T-helper 1 cell (primary cell): Measurements from ENCODE around the gene HMG20B.
A peak's percentile ranks its signal among the peaks of the same experiment; 100 is the strongest.

Source experiments
- DNase-seq, 5 donors: peaks; one replicate each; pipeline ENCODE4 v3.0.0-alpha.2; 2012 to 2020

HMG20B gene

DNA sequence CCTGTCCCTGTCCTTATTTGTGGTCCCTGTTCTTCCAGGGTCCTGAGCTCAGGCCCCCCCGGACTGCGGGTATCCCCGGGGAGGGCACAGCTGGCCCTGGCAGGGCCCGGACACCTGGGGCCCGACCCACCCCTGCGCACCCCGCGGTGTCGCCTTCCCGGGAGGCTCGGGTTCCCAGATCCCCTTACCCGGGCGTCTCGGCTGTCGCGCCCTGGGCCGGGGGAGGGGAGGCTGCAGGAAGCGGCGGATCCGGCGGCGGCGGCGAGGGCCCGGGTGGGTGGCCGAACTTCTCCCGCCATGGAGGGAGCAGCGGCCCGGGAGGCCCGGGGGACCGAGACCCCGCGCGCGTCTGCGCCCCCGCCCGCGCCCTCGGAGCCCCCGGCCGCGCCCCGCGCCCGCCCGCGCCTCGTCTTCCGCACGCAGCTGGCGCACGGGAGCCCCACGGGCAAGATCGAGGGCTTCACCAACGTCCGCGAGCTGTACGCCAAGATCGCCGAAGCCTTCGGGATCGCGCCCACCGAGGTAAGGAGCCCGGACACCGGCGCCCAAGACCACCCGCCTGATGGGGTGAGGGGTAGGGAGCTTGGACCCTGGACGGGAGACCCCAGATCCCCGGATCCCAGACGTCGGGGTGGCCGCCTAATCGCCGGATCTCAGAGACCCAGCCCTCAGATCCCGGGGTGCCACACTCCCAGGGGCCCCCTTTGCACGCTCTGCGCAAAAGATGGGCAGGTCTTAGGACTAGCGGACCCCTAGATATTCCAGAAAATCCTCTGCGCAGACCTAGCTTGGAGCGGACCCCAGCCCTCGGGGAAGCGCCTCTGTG lies 12.8 kb downstream of the HMG20B start, which contains the start of gene GIPC3:
GIPC3 (plus strand) TSS at position 178 of the 826 bp plus-strand sequence; CDS start at position 298, 120 bp downstream.
- no peak for DNase-seq

DNA sequence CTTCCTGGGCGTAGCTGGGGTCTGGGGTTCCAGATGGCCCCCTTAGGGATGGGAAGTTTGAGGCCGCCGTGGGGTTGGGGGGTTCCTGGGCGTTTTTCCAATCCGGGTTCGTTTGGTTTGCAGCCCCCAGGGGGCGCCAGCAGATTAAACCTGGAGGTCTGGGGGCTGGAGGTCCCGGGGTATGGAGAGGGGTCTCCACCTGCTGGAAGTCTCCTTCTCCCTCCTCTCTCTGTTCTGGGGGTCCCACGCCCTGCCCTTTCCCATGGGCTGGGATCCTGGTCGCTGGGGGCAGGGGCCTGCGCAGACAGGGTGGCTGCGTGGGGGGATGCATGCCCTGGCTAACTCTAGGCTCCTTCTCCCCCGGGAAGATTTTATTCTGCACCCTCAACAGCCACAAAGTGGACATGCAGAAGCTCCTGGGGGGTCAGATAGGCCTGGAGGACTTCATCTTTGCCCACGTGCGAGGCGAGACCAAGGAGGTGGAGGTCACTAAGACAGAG lies 13.4 kb downstream of the HMG20B start:
- DNase-seq: peak in 1 of 5 donors; percentile 23

DNA sequence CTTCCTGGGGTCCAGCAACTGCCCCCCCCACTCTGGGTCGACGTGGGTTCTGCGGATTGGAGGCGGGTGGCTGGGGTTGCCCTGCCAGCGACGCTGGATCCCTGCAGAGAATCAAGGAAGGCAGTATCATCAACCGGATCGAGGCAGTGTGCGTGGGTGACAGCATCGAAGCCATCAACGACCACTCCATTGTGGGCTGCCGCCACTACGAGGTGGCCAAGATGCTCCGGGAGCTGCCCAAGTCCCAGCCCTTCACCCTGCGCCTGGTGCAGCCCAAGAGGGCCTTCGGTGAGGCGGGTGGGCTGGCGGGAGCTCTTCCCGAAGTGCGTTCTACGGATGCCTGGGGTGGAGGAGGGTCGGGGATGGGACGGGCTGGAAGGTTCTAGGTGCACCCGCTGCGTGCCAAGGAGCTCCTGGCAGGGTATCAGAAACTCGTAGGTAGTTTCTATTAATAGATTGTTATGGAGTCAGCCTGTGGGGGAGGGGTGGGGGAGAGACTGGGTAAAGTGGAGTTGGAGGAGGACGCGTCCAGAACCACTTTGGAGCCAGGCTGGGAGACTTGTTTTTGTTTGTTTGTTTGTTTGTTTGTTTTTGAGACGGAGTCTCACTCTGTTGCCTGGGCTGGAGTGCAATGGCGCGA lies 14.1 kb downstream of the HMG20B start:
- DNase-seq: no peak

DNA sequence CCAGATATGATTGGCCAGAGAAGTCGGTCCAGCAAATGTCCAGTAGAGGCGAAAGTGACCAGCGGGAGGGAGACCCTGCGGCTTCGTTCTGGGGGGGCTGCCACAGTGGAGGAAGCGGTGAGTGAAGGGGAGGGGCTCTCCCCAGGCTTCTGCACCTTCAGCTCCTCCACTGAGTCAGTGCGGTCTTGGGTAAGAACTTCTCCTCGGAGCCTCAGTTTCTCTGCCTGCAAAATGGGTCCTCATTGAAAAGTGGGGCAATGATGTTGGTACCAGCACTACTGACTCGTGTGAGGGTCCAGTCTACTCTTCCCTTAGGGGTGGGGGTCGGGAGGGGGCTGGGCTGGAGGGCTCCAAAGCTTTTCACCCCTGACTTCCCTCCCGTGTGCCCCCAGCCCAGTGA lies 16.7 kb downstream of the HMG20B start:
- no peak for DNase-seq

DNA sequence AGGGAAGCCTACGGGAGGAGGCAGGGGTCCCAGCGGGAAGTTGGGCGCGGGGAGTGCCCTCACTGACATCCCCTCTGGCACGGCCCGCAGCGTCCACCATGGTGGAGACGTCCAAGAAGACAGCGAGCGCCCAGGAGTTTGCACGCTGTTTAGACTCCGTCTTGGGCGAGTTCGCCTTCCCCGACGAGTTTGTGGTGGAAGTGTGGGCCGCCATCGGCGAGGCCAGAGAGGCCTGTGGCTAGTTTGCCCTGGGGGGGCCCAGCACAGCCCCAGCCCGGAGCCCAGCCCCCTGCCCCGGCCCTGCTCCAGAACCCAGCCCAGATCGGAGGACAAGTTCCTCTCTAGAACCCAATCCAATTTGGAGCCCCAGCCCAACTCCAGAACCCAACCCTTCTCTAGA lies 17.2 kb downstream of the HMG20B start:
- DNase-seq: no peak

DNA sequence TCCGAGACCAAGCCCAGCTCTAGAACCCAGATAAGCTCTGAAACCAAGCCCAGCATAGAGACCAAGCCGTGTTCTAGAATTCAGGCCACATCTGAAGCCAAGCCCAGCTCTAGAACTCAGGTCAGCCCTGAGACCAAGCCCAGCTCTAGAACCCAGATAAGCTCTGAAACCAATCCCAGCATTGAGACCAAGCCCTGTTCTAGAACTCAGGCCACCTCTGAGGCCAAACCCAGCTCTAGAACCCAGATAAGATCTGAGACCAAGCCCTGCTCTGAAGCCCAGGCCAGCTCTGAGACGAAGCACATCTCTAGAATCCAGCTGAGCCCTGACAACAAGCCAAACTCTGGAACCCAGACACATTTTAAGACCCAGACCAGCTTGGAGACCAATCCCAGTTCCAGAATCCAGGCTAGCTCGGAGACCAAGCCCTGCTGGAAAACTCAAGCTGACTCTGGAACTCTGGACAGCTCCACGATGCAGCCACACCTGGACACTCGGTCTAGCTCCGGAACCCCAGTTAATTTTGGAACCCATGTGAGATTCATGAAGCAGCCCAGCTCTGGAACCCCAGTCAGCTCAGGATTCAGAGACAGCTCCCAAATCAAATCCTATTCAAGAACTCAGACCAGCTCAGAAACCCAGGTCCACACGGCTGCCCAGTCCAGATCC lies 18.4 kb downstream of the HMG20B start:
- no peak for DNase-seq

DNA sequence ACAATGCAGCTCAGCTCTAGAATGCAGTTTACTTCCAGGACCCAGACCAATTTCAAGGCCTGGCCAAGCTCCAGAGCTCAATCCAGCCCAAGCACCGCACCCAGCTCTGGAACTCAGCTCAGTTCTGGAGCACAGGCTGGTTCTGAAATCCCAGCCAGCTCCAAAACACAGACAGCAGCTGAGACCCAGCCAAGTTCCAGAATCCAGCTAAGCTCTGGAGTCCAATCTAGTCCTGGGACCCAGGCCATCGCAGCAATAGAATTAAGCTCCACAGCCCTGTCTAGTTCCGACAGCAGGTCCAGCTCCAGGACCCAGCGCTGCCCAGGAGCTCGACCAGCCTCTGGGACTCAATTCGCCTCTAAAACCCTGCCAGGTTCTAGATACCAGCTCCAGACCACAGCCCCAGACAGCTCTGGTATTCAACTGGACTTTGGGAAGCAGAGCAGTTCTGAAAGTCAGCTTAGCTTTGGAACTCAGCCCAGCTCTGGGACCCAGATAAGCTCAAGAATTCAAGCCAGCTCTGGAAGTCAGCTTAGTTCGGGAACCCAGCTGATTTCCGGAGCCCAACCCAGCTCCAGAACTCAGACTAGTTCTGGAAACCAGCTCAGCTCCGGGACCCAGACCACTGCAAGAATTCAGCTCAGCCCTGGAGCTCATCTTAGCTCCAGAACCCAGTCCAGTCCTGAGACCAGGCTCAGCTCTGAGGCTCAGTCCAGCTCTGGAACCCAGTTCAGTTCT lies 19.3 kb downstream of the HMG20B start:
- DNase-seq: no peak

DNA sequence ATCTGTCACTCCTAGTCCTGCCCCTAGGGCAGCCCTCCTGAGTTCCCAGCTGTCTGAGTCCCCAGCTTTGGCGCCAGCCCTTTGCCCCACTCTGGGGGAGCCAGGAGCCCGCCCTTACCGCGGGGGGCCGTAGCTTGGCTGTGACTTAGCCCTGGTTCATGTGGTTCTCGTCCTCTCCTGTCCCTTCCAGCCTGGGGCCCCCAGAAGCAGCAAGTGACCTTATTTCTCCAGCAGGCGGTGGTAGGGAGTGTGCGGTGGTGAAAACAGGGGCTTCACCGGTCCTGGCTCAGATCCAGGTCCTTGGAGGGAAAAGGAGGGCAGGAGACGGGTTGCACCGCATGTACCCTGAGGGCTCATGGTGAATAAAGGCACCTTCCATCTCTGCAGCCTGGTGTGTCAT lies 20.4 kb downstream of the HMG20B start:
- DNase-seq: no peak

DNA sequence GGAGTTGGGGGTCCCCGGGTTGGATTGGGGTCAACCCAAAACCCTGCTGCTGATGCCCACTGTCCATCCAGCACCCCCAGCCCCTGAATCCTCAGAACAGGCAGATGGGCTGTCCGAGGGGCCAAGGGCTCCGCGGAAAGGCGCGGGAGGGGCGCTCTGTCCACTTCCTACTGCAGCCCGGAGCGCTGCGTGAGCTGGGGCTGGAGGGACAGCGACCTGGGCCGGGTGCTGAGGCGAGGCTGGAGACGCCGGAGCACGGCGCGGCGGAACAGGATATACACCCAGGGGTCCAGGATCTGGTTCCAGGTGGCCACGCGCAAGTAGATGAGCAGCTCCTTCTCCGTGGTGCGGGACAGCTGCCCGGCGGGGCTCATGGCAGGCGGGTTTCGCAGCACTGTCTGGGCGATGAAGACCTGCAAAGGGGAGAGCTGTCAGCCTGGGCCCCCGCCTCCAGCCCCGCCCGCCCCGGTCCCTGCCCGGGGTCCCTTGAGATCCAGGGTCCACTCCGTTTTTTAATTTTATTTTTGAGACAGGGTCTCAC lies 22.8 kb downstream of the HMG20B start:
- no peak for DNase-seq

DNA sequence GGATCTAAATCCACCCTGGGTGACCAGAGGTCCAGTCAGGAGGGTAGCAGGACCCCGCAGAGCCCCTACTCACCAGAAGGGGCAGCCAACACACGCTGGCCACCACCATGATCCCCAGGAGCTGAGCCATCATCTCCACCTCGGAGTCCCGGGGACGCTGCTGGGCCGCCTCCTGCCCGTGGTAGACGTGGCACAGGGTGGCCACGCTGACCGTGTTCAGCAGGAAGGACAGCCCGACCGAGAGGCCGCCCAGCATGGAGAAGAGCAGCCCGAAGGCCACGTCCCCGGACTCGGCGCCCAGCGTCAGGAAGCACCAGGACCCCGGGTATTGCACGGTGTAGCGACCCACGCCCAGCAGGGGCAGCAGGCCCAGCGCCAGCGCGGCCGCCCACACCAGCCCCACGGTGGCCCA lies 27.0 kb downstream of the HMG20B start:
- no peak for DNase-seq

DNA sequence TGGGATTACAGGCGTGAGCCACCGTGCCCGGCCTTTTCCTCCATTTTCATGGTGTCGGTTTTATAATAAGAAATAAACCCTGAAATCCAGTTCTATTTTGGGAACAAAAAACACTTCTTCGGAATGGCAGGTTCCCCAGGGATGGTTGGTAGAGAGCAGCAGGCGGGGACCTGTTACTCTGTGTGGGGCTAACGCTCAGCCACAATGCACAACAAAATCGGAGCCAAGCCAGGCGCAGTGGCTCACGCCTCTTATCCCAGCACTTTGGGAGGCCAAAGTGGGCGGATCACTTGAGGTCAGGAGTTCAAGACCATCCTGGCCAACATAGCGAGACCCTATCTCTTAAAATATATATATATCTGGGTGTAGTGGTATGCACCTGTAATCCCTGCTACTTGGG lies 28.3 kb downstream of the HMG20B start:
- DNase-seq: no peak

DNA sequence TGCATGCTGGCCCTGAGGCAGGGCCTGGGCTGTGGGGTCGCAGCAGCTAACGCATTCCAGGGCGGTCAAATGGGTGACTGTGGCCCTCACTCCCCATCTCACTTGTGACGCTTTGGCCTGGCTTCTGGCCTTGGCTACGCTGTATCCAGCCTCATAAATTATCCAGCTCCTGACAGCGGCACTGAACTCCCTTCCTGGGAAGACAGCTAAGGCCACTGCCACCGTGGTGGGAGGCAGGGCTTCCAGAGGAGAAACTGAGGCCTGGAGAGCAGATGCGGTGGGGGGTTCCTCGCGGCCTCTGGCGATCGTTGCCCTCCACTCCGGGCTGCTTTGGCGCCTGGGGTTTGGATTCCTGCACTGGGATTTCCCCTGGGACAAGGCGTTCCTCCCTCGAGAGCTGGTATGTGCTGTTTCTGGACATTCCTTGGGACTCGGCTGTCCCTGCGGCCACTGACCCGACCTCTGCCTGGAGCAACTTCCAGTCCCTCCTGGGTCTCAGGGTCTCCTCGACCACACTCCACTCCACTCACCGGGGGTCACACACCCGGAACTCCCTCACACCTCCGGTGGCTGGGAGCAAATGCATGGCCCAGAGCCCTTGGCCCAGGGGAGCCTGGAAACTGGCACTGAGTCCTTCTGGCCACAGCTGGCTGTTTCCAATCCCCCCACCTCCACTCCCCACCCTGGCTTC lies 30.5 kb downstream of the HMG20B start:
- no peak for DNase-seq

DNA sequence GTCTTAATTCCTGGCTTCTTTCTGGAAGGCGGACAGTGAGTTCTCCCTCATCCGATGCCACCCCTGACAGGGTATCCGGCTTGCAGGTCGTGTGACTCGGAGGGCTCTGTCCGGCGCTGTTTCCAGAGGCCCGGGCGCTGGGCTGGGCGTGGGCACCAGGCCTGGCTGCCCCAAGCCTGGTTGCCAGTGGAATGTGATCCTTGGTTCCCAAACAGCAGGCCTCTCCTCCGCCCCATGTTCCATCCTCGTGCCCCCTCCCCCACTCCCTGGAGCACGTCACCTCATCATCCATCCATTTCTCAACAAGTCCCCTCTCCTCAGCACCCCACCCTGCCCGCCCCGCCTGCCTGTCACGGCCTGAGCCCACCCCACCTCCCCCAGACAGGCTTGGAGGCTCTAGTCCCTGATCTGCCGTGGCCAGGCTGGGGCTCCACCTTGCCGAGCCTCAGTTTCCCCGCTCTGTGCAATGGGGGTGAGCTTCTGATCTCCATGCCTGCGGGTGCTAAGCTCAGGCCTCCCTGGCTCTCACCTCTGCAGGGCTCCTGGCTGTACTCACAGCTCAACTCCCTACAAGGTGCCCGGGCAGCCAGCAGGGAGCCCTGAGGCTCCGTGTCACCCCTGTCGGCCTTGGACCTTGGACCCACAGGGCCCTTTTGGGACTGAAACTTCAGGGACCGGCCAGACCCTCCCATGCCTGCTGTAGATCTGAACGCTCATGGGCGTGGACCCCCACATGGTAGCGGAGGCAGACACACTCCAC lies 31.7 kb downstream of the HMG20B start:
- DNase-seq: no peak

DNA sequence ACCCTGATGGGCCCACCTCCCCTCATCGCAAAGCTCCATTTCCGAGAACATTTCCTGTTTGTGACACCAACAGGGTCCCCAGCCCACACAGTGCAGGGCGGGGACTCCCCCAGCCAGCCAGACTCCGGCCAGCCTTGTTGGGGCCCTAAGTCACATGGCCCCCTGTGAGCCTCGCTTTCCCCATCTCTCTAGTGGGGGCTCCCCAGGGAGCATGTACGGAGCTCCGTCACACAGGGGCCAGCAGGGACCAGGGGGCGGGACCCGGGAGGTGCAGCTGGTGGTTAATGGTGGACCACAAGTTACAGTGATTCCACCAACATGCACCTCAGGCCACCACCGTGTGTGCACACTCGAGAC lies 32.2 kb downstream of the HMG20B start:
- no peak for DNase-seq

DNA sequence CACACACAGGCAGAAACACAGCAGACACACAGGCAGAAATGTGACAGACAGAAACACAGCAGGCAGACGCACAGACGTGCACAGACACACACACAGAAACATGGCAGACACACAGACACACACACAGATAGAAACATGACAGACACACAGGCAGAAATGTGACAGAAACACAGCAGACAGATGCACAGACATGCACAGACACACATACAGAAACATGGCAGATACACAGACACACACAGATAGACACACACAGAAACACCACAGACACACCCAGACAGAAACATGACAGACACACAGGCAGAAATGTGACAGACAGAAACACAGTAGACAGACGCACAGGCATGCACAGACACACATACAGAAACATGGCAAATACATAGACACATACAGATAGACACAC lies 32.6 kb downstream of the HMG20B start:
- no peak for DNase-seq

DNA sequence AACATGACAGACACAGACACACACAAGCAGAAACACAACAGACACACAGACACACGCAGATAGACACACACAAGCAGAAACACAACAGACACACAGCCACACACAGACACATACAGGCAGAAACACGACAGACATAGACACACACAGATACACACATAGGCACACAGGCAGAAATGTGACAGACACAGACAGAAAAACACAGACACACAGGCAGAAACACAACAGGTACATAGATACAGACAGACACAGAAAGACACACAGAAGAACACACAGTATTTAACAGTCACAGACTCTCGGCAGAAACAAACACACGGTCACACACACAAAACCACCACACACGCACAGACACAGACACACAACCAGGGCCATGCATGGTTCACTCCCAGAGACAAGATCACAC lies 33.0 kb downstream of the HMG20B start:
- DNase-seq: no peak

DNA sequence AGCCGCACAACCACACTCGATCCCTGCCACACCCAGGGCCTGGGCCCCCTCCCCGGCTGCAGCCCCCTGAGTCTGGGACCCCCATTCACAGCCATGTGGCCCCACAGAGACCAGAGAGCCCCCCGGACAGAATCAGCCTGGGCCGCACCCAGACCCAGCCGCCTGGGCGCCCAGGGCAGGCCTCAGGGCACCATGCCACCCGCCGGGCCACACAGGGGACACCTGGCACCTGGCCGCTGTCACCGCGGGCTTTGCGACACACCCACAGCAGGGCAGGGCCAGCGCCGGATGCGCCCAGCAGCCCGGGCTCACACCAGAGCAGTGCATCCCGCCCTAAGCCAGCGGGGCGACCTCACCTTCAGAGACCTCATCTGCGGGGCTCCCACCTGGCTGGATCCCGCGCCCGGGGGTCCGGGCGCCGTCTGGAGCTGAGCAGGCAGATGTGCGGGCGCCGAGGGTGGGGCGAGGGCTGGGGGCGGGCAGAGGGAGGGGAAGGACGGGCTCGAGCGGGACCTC lies 33.5 kb downstream of the HMG20B start:
- DNase-seq: peak in 1 of 5 donors; percentile 11

DNA sequence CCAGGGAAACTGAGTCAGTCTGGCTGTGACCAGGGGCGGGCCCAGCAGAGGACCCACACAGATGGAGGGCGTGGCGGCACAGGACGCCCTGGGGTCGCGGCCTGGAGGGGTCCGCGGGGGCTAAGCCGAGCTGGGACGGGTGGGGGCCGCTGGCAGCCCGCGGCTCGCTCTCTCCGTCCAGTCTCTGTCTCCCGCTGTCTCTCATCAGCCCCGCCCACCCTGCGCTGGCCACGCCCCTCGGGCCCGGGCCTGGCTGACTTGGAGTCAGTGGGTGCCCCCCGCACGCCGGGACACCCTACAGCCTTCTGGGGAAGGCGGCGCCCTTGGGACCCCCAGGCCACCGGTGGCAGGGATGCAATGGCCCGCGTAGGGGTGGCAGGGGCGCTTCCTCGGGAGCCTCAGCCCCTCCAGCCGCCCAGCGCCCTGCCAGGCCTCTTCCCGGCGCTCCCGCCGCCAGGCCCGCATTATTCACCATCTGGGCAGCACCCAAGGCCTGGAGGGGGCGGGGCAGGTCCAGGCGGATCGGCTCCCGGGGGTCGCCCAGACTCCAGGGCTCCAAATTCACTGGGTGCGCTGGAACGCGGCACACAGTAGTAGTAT lies 34.0 kb downstream of the HMG20B start, which contains the start of gene TBXA2R:
TBXA2R (minus strand) TSS at position 186 of the 600 bp plus-strand sequence. CDS start 6,241 bp downstream, outside the sequence.
- peak in 2 of 5 donors; percentile 29 for DNase-seq

DNA sequence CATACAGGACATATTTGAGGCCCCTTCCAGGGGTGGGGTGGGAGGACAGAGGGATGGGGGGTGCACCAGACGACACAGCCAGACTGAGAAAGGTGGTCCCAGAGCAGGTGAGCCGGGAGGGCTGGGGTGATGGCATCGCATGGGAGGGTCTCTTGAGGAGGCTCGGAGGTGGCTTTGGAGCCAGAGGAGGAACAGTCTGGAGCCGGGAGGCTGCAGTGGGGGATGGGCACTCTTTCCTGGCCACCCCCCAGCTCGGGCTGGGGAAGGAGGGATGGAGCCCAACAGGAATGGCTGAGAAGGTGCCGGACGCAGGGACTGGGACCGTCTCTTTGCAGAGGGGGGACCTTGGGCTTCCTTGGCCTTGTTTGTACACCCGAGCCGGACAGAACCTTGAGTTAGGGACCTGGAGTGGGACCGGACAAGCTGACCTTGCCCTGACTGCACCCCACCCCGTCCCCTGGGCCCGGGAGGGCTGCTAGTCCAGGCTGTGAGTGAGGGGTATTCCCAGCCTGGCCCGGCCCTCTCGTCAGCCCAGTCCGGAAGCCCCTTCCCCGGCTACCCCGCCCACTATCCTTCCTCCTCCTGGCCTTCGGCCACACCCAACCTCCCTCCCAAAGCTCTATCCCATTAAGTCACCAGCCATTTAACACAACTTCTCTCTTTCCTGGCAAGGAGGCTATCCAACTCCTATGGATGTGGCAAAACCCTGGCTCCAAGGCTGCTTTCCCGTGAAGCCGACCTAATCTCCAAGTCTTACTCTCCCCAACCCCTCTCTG lies 34.7 kb downstream of the HMG20B start:
- DNase-seq: no peak
